GM21367 (cell line): ENCODE results near the gene TAS2R31.
"Not testable (repeated sequence)": the region's sequence is repeated elsewhere in the genome, so short reads cannot be mapped to it uniquely, and the experiment has no call there.

Experiments used
- ATAC-seq: cut with Tn5 transposase; IDR thresholded peaks from one replicate; pipeline ENCODE4 v1.9.1; 2021; ENCODE audit not compliant: unreplicated experiment

The TAS2R31 gene, protein sequence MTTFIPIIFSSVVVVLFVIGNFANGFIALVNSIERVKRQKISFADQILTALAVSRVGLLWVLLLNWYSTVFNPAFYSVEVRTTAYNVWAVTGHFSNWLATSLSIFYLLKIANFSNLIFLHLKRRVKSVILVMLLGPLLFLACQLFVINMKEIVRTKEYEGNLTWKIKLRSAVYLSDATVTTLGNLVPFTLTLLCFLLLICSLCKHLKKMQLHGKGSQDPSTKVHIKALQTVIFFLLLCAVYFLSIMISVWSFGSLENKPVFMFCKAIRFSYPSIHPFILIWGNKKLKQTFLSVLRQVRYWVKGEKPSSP

DNA sequence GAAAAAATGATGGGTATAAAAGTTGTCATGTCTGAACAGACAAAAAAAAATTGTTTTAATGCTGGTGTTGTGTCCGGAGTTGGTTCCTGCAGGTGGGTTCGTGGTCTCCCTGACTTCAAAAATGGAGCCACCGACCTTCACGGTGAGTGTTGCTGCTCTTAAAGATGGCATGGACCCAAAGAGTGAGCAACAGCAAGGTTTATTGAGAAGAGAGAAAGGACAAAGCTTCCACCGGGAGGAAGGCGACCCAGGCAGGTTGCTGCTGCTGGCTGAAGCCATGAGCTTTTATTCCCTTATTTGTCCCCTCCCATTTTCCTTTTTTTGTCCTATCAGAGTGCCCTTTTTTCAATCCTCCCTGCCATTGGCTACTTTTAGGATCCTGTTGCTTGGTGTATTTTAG lies at the start of gene TAS2R31:
Gene TAS2R31 (minus strand): TSS at position 101 of the 400 bp plus-strand sequence. CDS start 72 bp downstream, at position 29.
- no peak for ATAC-seq

DNA sequence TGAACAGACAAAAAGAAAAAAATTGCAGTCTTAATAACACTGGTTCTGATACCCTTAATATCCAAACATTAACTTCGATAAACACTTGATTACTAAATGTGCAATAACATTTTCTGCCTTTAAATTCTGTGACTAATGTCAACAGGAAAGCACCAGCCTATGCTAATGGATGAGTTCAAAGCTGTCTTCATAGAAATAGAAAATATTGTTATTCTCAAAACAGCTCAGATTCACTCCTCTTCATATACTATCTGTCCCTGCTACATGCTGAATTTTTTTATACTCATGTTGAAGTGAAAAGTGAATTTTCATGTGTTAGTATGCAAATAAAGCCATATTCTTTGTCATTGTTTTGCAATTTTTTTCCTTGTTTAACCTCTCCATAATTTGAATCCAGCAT lies 47.0 kb upstream of the TAS2R31 start:
- ATAC-seq: no peak

DNA sequence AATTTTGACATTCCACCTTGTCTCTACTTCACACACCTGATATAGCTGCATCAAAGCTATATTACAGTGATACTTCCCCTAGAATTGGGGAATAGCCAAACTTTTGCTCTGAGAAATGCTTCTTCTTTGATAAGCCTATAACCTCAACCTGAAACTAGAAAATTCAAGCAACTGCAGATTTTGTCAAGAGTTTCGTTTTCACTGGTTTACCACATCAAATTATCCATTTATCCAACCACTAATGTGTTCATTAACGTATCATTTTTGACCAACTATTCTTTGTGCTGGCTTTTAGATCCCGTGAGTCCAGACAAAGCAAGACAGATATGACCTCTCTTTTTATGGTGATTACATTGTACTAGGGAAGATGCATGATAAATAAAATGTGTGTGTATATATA lies 44.4 kb upstream of the TAS2R31 start:
- no peak for ATAC-seq

DNA sequence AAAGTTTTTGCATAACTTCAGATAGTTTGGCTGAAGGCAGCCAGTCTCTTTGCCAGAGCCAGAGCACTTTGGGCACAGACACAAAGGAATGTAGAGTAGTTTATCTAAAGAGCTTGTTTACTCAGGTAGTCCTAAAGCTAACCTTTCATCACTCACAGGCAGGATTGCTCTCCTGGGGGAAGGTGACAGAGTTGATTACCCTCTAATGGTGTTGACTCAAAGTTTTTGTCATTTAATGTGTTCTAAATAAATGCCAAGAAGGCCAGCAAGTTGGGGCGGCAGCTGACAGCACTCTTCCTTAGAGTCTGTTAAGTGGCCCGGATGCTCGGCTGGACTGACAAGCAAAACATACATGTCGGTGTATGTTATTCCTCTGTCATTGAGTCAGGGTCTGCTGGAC lies 40.2 kb upstream of the TAS2R31 start:
- no peak for ATAC-seq

DNA sequence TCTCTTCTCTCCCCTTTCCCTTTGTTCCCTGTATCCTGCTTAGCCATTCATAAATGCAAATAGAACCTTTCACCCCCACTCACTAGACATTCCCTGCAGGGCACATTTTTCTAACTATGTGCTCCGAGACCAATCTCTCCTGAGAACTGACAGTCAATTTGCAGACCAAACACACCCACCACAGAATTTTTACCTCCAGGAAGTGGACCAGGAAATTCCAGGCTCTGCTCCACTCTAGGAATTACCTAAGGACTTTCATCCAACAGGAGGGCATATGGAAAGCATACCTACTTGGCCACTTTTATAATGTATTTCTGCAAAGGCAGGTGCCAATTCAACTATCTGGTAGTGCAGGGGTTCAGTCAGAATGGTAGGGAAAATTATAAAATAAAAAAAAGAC lies 39.8 kb upstream of the TAS2R31 start:
- ATAC-seq: no peak

DNA sequence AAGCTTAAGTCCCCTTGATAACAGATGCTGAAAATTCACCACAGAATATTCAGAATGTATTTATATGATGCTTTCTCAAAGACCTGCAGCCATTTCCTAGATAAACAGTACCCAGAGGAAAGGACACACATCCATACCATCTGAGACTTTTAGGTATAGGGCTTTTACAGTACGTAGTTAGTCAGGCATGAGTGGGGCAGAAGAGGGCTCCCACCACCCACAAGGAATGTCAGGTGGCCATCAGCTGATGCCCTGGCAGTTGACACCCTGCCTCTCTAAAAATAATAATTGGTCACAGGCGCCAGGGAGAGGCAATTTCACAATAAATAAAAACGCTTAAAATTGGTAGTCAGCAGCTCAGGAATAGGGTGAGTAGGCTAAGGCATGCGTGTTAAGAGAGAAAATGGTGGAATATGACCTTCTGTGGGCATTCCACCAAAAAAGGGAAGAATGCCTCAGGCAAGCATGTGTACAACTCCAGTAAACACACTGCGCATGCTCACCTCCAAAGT lies 38.7 kb upstream of the TAS2R31 start:
- no peak for ATAC-seq

DNA sequence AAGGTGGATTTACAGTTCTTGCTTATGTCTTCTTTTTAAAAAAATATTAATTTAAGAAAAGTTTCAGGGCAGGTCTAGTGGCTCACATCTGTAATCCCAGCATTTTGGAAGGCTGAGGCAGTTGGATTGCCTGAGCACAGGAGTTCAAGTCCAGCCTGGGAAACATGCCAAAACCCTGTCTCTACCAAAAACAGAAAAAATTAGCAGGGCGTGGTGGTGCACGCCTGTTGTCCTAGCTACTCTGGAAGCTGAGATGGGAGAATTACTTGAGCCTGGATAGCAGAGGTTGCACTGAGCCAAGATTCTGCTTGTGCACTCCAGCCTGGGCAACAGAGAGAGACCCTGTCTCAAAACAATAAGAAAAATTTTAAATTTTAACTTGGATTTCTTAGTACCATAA lies 36.3 kb upstream of the TAS2R31 start:
- no peak for ATAC-seq

DNA sequence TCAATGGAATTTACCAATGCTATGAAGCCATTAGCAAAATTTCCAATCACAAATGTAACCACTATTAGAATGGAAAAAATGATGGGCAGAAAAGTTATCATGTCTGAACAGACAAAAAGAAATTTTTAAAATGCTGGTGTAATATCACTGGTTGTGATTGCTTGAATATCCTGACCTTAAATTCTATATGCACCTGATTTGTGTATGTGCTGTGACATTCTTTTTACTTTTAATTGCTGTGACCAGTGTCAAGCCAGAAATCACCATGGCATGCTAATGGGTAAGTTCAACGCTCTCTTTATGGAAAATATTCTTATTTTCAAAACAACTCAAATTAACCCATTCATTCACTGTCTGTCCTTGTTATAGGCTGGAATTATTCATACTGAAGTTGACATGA lies 31.0 kb upstream of the TAS2R31 start, which contains the start of gene TAS2R46:
Gene TAS2R46 (minus strand): TSS at position 101 of the 400 bp plus-strand sequence. CDS start 0 bp downstream, at position 101.
- ATAC-seq: not testable (repeated sequence)

DNA sequence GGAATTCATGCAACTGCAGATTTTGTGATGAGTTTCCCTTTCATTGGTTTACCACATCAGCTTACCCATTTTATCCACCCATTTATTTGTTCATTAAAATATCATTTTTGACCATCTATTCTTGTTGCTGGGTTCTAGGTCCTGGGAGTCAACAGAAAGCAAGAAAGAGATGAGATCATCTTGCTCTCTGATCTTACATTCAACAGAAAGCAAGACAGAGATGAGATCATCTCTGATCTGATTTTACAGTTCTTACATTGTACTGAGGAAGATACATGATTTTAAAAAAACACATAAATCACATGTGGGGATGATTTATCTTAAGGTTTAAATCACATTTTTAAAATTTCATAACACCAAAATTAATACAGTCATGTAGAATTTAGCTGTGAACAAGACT lies 28.6 kb upstream of the TAS2R31 start:
- ATAC-seq: no peak

DNA sequence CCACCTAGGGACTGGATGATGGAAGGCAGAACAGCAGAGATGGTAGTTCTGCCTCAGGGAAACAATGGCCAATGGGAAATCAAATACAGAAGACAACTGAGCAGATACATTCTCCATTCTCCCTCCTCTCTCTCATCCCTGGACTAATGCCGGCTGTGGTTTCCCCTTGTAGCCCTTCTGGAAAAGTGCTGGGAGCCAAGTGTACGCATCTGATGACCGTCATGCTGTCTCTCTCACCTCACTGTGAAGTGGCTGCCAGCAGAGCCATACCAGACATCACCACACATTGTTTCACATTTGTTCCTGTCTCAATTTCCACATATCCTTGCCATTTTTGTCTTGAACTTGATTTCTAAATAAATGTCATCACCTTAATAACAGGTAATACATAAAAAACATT lies 27.8 kb upstream of the TAS2R31 start:
- ATAC-seq: no peak

DNA sequence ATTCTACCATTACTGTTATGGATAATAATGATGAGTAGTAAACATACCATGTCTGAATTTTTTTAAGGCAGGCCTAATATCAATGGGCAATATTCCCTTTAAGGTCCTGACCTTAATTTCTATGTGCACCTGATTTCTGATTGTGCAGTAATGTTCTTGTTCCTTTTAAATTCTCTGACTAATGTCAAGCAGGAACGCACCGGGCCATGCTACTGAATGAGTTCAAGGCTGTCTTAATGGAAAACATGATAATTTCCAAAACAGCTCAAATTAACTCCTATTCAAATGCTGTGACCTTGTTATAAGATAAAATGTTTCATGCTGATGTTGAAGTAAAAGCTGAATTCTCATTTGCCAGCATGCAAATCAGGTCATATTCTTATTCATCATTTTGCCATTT lies 24.1 kb upstream of the TAS2R31 start:
- no peak for ATAC-seq

DNA sequence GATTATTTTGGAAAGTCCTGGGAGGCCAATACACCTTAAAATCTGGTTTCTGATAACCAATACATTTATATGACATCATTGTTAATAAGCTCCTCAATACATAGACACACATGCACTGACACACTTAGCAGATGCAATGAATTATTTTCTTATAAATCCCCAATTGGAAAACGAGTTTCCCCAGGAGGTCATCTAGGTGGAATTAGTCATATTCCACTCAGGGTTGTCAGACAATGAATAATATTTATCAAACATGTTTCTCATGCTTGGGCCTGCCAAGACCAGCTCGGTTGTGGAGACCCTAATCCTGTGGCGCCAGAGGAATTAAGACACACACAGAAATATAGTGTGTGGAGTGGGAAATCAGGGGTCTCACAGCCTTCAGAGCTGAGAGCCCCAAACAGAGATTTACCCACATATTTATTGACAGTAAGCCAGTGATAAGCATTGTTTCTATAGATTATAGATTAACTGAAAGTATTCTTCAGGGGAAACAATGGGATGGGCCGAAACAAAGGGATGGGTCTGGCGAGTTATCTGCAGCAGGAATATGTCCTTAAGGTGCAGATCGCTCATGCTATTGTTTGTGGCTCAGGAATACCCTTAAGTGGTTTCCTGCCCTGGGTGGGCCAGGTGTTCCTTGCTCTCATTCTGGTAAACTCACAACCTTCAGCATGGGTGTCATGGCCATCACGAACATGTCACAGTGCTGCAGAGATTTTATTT lies 18.8 kb upstream of the TAS2R31 start:
- not testable (repeated sequence) for ATAC-seq

DNA sequence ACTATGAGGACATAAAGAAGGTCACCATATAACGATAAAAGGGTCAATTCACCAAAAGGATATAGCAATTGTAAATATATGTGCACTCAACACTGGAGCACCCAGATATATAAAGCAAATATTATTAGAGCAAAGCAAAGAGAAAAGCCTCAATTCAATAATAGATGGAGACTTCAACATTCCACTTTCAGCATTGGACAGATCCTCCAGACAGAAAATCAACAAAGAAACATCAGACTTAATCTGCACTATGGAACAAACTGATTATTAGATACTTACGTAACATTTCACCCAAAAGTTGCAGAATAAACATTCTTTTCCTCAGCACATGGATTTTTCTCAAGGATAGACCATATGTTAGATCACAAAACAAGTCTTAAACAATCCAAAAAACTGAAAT lies 10.2 kb upstream of the TAS2R31 start:
- ATAC-seq: not testable (repeated sequence)

DNA sequence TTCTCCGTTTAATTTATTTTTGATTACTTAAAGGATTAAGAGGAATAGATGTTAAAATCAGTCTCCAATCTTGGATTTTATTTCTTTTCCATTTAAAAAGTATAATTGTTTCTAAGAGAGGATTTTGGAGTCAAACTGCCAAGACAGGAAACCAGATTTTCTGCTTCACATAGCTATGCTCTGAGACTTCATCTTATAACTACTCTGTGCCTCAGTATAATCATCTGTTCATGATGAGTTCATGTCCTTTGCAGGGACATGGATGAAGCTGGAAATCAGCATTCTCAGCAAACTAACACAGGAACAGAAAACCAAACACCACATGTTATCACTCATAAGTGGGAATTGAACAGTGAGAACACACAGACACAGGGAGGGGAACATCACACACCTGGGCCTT lies 9.0 kb upstream of the TAS2R31 start:
- ATAC-seq: no peak

DNA sequence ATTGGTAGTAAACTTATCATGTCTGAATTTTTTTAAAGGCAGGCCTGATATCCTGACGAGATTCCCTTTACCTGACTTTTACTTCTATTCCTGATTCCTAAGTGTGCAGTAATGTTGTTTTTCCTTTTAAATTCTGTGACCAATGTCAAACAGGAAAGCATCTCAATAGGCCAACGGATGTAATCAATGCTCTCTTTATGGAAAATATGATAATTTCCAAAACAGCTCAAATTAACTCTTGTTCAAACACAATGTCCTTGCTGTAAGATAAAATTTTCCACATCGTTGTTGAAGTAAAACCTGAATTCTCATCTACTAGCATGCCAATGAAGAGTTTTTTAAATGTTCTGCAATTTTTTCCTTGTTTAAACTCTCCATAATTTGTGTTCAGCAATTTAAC lies 8.0 kb upstream of the TAS2R31 start:
- no peak for ATAC-seq

DNA sequence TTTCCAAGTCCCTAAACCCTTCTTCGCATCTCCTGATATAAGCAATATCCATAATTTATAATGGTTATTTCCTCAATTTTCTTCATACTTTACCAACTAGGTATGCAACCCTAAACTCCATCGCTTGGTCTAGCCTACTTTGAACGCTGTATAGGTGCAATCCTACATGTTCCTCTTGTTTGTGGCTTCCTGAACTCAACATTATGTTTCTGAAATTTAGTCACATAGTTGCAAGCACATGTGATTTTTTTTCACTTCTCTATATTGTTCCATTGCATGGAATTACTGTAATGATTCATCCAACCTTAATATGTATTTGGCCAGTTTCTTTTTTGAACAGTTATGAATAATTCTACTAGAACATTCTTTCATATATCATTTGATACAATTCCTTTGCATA lies 2.8 kb upstream of the TAS2R31 start:
- not testable (repeated sequence) for ATAC-seq

DNA sequence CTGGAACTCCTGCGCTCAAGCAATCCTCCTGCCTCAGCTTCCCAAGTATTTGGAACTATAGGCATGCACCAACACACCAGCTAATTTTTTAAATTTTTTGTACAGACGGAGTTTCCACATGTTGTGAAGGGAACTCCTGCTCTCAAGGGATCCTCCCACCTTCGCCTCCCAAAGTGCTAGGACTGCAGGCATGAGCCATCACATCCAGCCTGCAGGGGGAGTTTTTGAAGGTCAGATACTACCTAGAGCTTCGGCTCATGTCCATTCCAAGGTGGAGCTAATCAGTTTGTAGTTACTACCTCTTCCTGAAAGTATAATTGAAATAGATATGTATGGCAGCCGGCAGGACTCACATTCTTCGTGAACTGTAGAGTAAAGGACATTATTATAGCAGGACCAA lies 5.1 kb downstream of the TAS2R31 start:
- ATAC-seq: no peak

DNA sequence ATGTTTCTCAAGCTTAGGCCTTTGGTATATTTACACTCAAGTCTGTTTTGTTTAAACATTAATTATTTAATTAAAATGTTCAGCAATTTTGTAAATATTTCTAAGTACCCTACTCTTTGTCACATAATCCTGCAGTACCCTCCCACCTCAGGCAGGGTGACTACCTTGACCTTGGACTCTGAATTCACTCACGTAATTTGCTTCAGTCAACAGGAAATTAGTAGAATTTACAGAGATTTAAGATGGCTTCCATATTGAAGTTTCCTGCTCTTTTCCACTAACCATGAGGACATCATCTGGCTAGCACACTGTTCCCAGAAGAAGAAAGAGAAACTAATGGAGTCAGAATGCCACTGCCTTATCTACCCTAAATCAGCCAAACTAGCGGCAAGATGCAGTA lies 7.8 kb downstream of the TAS2R31 start:
- no peak for ATAC-seq

DNA sequence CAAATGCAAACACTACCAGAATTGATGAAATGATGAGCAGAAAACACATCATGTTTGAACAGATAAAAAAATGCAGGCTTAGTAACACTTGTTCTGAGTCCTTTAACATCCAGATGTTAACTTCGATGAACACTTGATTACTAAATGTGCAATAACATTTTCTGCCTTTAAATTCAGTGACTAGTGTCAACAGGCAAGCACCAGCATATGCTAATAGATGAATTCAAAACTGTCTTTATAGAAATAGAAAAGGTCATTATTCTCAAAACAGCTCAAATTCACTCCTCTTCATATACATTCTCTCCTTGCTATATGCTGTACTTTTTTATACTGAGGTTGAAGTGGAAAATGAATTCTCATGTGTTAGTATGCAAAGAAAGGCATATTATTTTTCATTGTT lies 8.7 kb downstream of the TAS2R31 start, which contains the start of gene TAS2R19:
Gene TAS2R19 (minus strand): TSS at position 101 of the 400 bp plus-strand sequence. CDS start 49 bp downstream, at position 52.
- no peak for ATAC-seq

DNA sequence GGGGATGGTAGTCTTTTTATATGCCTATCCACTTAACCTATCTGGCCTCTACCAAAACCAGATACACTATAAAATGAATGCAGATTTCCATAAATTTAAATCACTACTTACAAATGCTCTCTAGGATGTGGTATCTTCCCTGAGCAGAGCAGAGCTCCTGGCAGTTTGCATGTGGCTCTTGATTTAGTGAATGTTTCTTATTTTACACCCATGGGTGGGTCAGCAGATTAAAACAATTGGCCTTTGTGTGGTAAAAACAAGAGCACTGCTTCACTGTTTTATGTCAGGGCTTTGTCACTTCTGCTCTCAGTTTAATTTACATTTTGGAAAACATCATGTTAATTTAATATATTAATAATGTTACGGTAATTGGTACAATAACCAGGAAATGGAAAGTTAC lies 14.3 kb downstream of the TAS2R31 start:
- ATAC-seq: no peak

DNA sequence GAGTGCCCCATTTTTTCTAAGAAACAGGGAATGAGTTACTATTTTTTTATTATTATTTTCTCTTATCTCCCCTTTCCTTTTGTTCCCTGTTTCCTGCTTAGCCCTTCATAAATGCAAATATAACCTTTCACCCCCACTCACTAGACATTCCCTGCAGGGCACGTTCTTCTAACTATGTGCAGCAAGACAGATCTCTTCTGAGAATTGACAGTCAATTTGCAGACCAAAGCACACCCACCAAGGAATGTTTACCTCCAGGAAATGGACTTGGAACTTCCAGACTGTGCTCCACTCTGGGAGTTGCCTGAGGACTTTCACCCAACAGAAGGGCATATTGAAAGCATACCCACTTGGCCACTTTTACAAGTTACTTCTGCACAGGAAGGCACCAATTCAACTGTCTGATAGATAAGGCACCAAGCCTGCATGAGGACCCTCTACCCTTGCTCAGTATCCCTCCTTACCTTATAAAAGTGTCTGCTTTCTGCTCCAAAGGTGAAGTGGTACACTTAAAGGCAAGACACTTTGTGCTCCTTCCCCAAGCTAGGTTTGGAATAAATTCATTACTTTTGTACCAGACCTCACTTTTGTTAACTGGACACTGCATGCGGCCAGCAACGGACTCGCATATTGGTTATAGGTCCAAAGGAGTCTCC lies 15.3 kb downstream of the TAS2R31 start:
- no peak for ATAC-seq

DNA sequence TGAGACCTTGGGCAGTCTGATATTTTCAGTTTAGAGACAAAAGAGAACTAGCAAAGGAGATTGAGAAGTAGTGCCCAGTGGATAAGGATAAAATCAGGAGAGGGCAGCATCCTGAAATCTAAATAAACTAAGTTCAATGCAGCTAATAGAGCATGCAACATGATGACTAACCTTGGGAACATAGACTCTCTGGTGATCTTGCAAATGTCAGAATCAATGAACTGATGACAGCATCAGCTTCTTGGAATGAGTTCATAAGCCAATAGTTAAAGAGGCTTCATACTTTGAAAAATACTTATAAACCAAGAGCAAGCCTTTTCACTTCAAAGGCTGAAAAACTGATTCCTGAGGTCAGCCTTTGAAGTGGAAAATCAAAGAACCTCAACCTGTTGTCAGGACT lies 17.0 kb downstream of the TAS2R31 start:
- ATAC-seq: no peak
